Measurements from ENCODE around the gene ARHGEF7.
"Not testable (repeated sequence)": the region's sequence is repeated elsewhere in the genome, so short reads cannot be mapped to it uniquely, and the experiment has no call there.

The ARHGEF7 gene

GRCh38 chr13:111256946-111257345, 141.8 kb downstream of the ARHGEF7 start:
- DNase-seq: no peak

- not testable (repeated sequence) for DNase-seq
Observed at GRCh38 chr13:111257899-111258298, 142.8 kb downstream of the ARHGEF7 start.

- DNase-seq: no peak
Observed at GRCh38 chr13:111258637-111259036, 143.5 kb downstream of the ARHGEF7 start.

GRCh38 chr13:111259058-111259457, 143.9 kb downstream of the ARHGEF7 start:
- no peak for DNase-seq

GRCh38 chr13:111261326-111261725, 146.2 kb downstream of the ARHGEF7 start:
- no peak for DNase-seq

GRCh38 chr13:111262281-111262680, 147.2 kb downstream of the ARHGEF7 start:
- no peak for DNase-seq

GRCh38 chr13:111262715-111263114, 147.6 kb downstream of the ARHGEF7 start:
- DNase-seq: no peak

- DNase-seq: no peak
Observed at GRCh38 chr13:111263566-111263965, 148.5 kb downstream of the ARHGEF7 start.

- DNase-seq: no peak
Observed at GRCh38 chr13:111265006-111265700, 150.0 kb downstream of the ARHGEF7 start.

GRCh38 chr13:111265701-111266035, 150.6 kb downstream of the ARHGEF7 start:
- no peak for DNase-seq

- no peak for DNase-seq
Observed at GRCh38 chr13:111267205-111267604, 152.1 kb downstream of the ARHGEF7 start.

GRCh38 chr13:111267784-111268183, 152.7 kb downstream of the ARHGEF7 start:
- no peak for DNase-seq

GRCh38 chr13:111269508-111269907, 154.4 kb downstream of the ARHGEF7 start:
- DNase-seq: no peak

- DNase-seq: no peak
Observed at GRCh38 chr13:111270126-111270525, 155.0 kb downstream of the ARHGEF7 start.

GRCh38 chr13:111270765-111271698, 155.9 kb downstream of the ARHGEF7 start:
- DNase-seq: no peak

- no peak for DNase-seq
Observed at GRCh38 chr13:111272117-111272516, 157.0 kb downstream of the ARHGEF7 start.

GRCh38 chr13:111275382-111275781, 160.3 kb downstream of the ARHGEF7 start:
- no peak for DNase-seq

GRCh38 chr13:111275995-111276618, 161.0 kb downstream of the ARHGEF7 start:
- no peak for DNase-seq

GRCh38 chr13:111278258-111278657, 163.1 kb downstream of the ARHGEF7 start:
- no peak for DNase-seq

- no peak for DNase-seq
Observed at GRCh38 chr13:111278743-111279652, 163.9 kb downstream of the ARHGEF7 start.

- DNase-seq: no peak
Observed at GRCh38 chr13:111280226-111280625, 165.1 kb downstream of the ARHGEF7 start.

All from activated CD4-positive, alpha-beta T cell treated with anti-CD3 and anti-CD28 coated beads, Interleukin-2, amount 50 U/mL, for 4 hours (primary cell).